K562 (cell line): ENCODE results near the gene RABGAP1L. TPM values are rescaled to one million over a fixed set of nuclear protein-coding genes. Genes with fewer than 3 reads are reported as not detected.
A peak's percentile ranks its signal among the peaks of the same experiment; 100 is the strongest.

Source experiments
- ATAC-seq: fragments of 200-7000 bp; cut with Tn5 transposase; 3 replicates; pipeline ENCODE4 v1.9.1; 2020; ENCODE audit warnings: moderate library complexity
- BruUV-seq: library from RNA; stranded (reverse); fragments of 400-500 nt; replicated peaks from 2 replicates; lab custom pipeline; 2021; lab: Mats Ljungman, UMichigan
- CTCF ChIA-PET: fragments of 300-600 bp; formaldehyde crosslinking; extraction: SDS; loops from one replicate; lab custom pipeline; 2021; ENCODE audit warnings: low intra/inter-chr PET ratio; lab: Yijun Ruan, JAX
- POLR2A ChIA-PET: fragments of 300-600, 350-650 bp; sonication (Branson Sonifier 250); formaldehyde crosslinking; extraction: SDS; loops from one replicate; lab custom pipeline; 2021; ENCODE audit warnings: antibody characterized with exemption, inconsistent platforms; lab: Yijun Ruan, JAX
- DNase-seq, 4 experiments: peaks; one replicate each; pipeline versions ENCODE4 v3.0.0 to v3.0.0-alpha.2; 2011 to 2018; ENCODE audit warnings: low spot score in 3 of 4, mixed read lengths in 3 of 4; ENCODE audit errors: extremely low read depth in 1 of 4
- FAIRE-seq: peaks from 2 replicates; lab custom pipeline; 2011; peaks lifted over from hg19 to GRCh38; lab: Jason Lieb, UNC
- H2AFZ ChIP-seq: 2 replicates; pipeline ENCODE4 v1.6.0; 2011; ENCODE audit warnings: low read depth, low read length, control low read depth, inconsistent platforms
- H3K27ac ChIP-seq: fragments of 200-600 bp; 3 replicates; pipeline ENCODE4 v1.8.0; 2011; ENCODE audit warnings: low read depth, mild to moderate bottlenecking, control low read depth, inconsistent platforms, low read length, moderate library complexity, mixed read lengths; ENCODE audit errors: extremely low read depth
- H3K27me3 ChIP-seq, 2 experiments: fragments of 300-600 bp in 1 of 2; 2 replicates in 1 of 2; 3 replicates in 1 of 2; pipeline versions ENCODE4 v1.6.0 to v1.8.0; 2011; ENCODE audit warnings: inconsistent platforms in 2 of 2, low read length in 2 of 2, mild to moderate bottlenecking in 1 of 2, mixed read lengths in 1 of 2, moderate library complexity in 1 of 2; ENCODE audit not compliant: control insufficient read depth in 2 of 2, insufficient read depth in 2 of 2
- H3K36me3 ChIP-seq: fragments of 300-600 bp; 3 replicates; pipeline ENCODE4 v1.8.0; 2011; ENCODE audit warnings: mild to moderate bottlenecking, low read length, inconsistent platforms; ENCODE audit not compliant: control insufficient read depth, insufficient read depth
- H3K4me1 ChIP-seq, 2 experiments: fragments of 200-600 bp in 1 of 2; replicated peaks in 1 of 2; 2 replicates in 1 of 2; 3 replicates in 1 of 2; pipeline versions ENCODE4 v1.5.1 to v1.8.0; 2011; ENCODE audit warnings: inconsistent platforms in 2 of 2, low read length in 2 of 2, mild to moderate bottlenecking in 1 of 2, mixed read lengths in 1 of 2, moderate library complexity in 1 of 2; ENCODE audit not compliant: control insufficient read depth in 2 of 2, insufficient read depth in 2 of 2
- H3K4me2 ChIP-seq: 2 replicates; pipeline ENCODE4 v1.6.1; 2011; ENCODE audit warnings: low read length, control low read depth, inconsistent platforms, mixed read lengths; ENCODE audit not compliant: insufficient read depth
- H3K4me3 ChIP-seq: fragments of 200-600 bp; sonication (generic), shearing (Covaris generic); 2 replicates; pipeline ENCODE4 v1.5.1; 2016; ENCODE audit warnings: control low read depth, inconsistent platforms
- H3K79me2 ChIP-seq: fragments of 200-600 bp; 3 replicates; pipeline ENCODE4 v1.8.0; 2011; ENCODE audit warnings: low read length, inconsistent platforms; ENCODE audit not compliant: control insufficient read depth, insufficient read depth
- H3K9ac ChIP-seq, 2 experiments: 2 replicates each; pipeline versions ENCODE4 v1.6.0 to v1.6.1; 2011; ENCODE audit warnings: low read depth in 2 of 2, low read length in 2 of 2, control low read depth in 1 of 2, inconsistent platforms in 1 of 2, mild to moderate bottlenecking in 1 of 2, mixed read lengths in 1 of 2; ENCODE audit not compliant: insufficient read depth in 1 of 2
- H3K9me1 ChIP-seq: one replicate; pipeline ENCODE4 v1.6.0; 2011; ENCODE audit warnings: inconsistent platforms, mild to moderate bottlenecking, low read length, moderate library complexity; ENCODE audit not compliant: control insufficient read depth, insufficient read depth
- H3K9me3 ChIP-seq: replicated peaks from 2 replicates; pipeline ENCODE4 v1.5.1; 2011; ENCODE audit warnings: low read depth, low read length, inconsistent platforms; ENCODE audit not compliant: control insufficient read depth, insufficient read depth
- H4K20me1 ChIP-seq: replicated peaks from 2 replicates; pipeline ENCODE4 v1.6.1; 2011; ENCODE audit warnings: low read length, inconsistent platforms, mixed read lengths; ENCODE audit not compliant: control insufficient read depth, insufficient read depth
- CEBPB ChIP-seq: fragments of 450-650 bp; IDR thresholded peaks from 2 replicates; pipeline ENCODE4 v1.6.1; 2016; ENCODE audit warnings: missing genetic modification characterization, missing compliant biosample characterization
- ELF1 ChIP-seq: fragments of 200-800 bp; sonication (Bioruptor generic); IDR thresholded peaks from 2 replicates; pipeline ENCODE4 v1.6.1; 2016; ENCODE audit warnings: missing genetic modification characterization, missing compliant biosample characterization
- EP400 ChIP-seq: fragments of 450-650 bp; IDR thresholded peaks from 2 replicates; pipeline ENCODE4 v1.6.1; 2017; ENCODE audit warnings: antibody characterized with exemption, mild to moderate bottlenecking, moderate library complexity
- ILK ChIP-seq: fragments of 450-650 bp; IDR thresholded peaks from 2 replicates; pipeline ENCODE4 v1.6.1; 2016; ENCODE audit warnings: missing genetic modification characterization, low read depth, mild to moderate bottlenecking, missing compliant biosample characterization, moderate library complexity, borderline replicate concordance
- JUN ChIP-seq, 2 experiments: sonication (generic) in 1 of 2; formaldehyde crosslinking in 1 of 2; IDR thresholded peaks; 2 replicates each; pipeline versions ENCODE4 v1.6.1 to v1.8.0; 2012 to 2022; ENCODE audit warnings: borderline replicate concordance in 2 of 2, mild to moderate bottlenecking in 2 of 2, improper control_type of control experiment in 1 of 2, low read depth in 1 of 2, low read length in 1 of 2, missing genetic modification reagents in 1 of 2
- NFE2L1 ChIP-seq: fragments of 450-650 bp; IDR thresholded peaks from 2 replicates; pipeline ENCODE4 v1.6.1; 2016; ENCODE audit warnings: missing genetic modification characterization, low read depth, mild to moderate bottlenecking, missing compliant biosample characterization, moderate library complexity, borderline replicate concordance
- XRCC5 ChIP-seq: fragments of 200-400 bp; formaldehyde crosslinking; IDR thresholded peaks from 2 replicates; pipeline ENCODE4 v1.6.1; 2017; ENCODE audit warnings: low read depth, mild to moderate bottlenecking, low read length
- ZC3H8 ChIP-seq: fragments of 450-650 bp; IDR thresholded peaks from 2 replicates; pipeline ENCODE4 v1.6.1; 2017
- ZKSCAN8 ChIP-seq: fragments of 200-800 bp; sonication (Bioruptor generic); IDR thresholded peaks from 2 replicates; pipeline ENCODE4 v1.6.1; 2016; ENCODE audit warnings: missing genetic modification characterization, missing compliant biosample characterization
- WGBS: fragments of 100-300 bp; shearing (Covaris generic); methylation state at CpG from one replicate; pipeline ENCODE4 v1.1.6; 2016; ENCODE audit warnings: low coverage, mixed read lengths; ENCODE audit not compliant: insufficient coverage; ENCODE audit errors: missing lambda C conversion rate; 5-methylcytosine and 5-hydroxymethylcytosine counted together
- in situ Hi-C: fragments of 300-500 bp; cut with MboI; formaldehyde crosslinking; loops from 4 replicates; pipeline ENCODE4 v1.15.0; 2018; ENCODE audit warnings: inconsistent platforms, mixed read lengths
- intact Hi-C: fragments of 100-400 bp; cut with micrococcal nuclease; formaldehyde crosslinking; loops from 2 replicates; pipeline ENCODE4 v1.14.2; 2022
- polyA plus RNA-seq, 8 experiments: library from polyadenylated mRNA; depleted of rRNA in 4 of 8; stranded (reverse) in 5 of 8; unstranded in 3 of 8; fragments of >200 nt; fragmentation: Nextera tagmentation in 2 of 8; fragmentation: Illumina TruSeq in 1 of 8; extraction: Ambion mirVana in 2 of 8; extraction: Trizol in 1 of 8; gene quantifications; 2 replicates each; pipeline versions ENCODE4 v1.2.1 to v1.2.3, GENCODE V29; 2011 to 2014; ENCODE audit warnings: inconsistent platforms in 1 of 8, missing spikeins in 1 of 8
- total RNA-seq, 7 experiments: library from RNA; depleted of rRNA in 6 of 7; stranded (reverse); fragments of >200 nt in 6 of 7; fragmentation: Illumina TruSeq in 2 of 7; extraction: Trizol in 2 of 7; gene quantifications; 2 replicates each; pipeline versions ENCODE4 v1.2.1 to v1.2.3, GENCODE V29; 2011 to 2021; ENCODE audit warnings: low replicate concordance in 1 of 7
- TF ChIP-seq, protein P1 (sequence below): sonication (generic); formaldehyde crosslinking; IDR thresholded peaks from 2 replicates; pipeline ENCODE4 v1.8.1; 2022; ENCODE audit warnings: missing genetic modification reagents

The RABGAP1L gene
- total and polyA plus RNA-seq, 9 of the 15 experiments (the other 6 are each of a cell fraction or from before 2014, with no cell fraction given), result 16.5 to 44.9 (median 26.7) TPM

GRCh38 chr1:174116042-174116441 is 43.3 kb upstream of the RABGAP1L start:
- in situ Hi-C loops, result no loop called here
- no peak for DNase-seq
- ChIA-PET POLR2A (interaction anchor here (1.9 kb wide), 1 partner anchor 14 kb away, joined by 4 read pairs; no protein-coding TSS in a partner anchor), CTCF (no interaction called here)
- ATAC-seq, result no peak
- Histone ChIP-seq H3K79me2 (no peaks in the 10 kb centered on the region), H3K9me1 (no peaks in the 10 kb centered on the region), H3K4me3 (no peak overlapping the region), H3K9me3 (no peaks in the 10 kb centered on the region), H3K27ac (no peak overlapping the region), H3K4me2 (no peak overlapping the region), H3K27me3 (peaks cover 0 to 4% of the 10 kb centered on the region in 2 experiments; a peak in 1 of 5 replicates), H3K9ac (no peak overlapping the region), H3K36me3 (no peaks in the 10 kb centered on the region), H2AFZ (no peak overlapping the region), H4K20me1 (no peaks in the 10 kb centered on the region), H3K4me1 (no peaks in the 10 kb centered on the region)
- 0% methylated on average over 1 of the region's 1 CpG for WGBS
- TF ChIP-seq CEBPB (peak; percentile 52), ILK (tag) (no peak)
- no TSS peak for BruUV-seq
- intact Hi-C loops, result no loop called here
- FAIRE-seq, result no peak

DNA sequence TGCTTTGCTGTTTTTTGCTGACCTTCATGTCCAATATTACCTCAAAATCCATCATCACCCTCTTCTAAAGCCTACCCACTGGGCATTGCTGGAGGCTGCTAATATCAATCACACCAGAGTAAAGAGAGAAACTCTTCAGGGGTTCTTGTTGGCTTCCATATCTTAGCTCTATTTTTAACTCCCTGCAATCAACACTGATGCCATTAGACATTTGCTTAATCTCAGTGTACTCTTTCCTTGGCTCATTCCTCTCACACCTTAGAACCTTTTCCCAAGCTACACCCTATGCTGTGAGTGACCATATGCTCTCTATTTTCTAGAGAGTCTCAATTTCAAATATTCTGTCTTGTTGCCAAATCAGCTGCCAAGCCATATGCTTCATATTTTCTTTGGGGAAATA is 40.6 kb upstream of the RABGAP1L start:
- ATAC-seq (no peak), FAIRE-seq (no peak), DNase-seq (no peak)
- intact Hi-C loops, result no loop called here
- Histone ChIP-seq H3K27ac (no peak overlapping the region), H3K9me1 (no peaks in the 10 kb centered on the region), H4K20me1 (no peaks in the 10 kb centered on the region), H3K9me3 (no peaks in the 10 kb centered on the region), H2AFZ (no peak overlapping the region), H3K4me2 (no peak overlapping the region), H3K27me3 (no peaks in the 10 kb centered on the region; a peak in 1 of 5 replicates), H3K4me3 (no peak overlapping the region), H3K4me1 (no peaks in the 10 kb centered on the region), H3K9ac (no peak overlapping the region), H3K36me3 (no peaks in the 10 kb centered on the region), H3K79me2 (no peaks in the 10 kb centered on the region)
- TF ChIP-seq ZC3H8, result no peak
- TF ChIP-seq JUN (IDR thresholded peaks at IDR 0.05; ENCODE audit: borderline replicate concordance, low read depth, low read length), result no peak
- no peak for TF ChIP-seq JUN (CRISPR knock-in tag; IDR thresholded peaks at IDR 0.05; ENCODE audit: borderline replicate concordance)
- no peak for TF ChIP-seq EP400
- TF ChIP-seq ZKSCAN8 (CRISPR knock-in tag), result no peak
- no peak for TF ChIP-seq XRCC5
- TF ChIP-seq NFE2L1 (tag), result no peak
- TF ChIP-seq, protein P1, sequence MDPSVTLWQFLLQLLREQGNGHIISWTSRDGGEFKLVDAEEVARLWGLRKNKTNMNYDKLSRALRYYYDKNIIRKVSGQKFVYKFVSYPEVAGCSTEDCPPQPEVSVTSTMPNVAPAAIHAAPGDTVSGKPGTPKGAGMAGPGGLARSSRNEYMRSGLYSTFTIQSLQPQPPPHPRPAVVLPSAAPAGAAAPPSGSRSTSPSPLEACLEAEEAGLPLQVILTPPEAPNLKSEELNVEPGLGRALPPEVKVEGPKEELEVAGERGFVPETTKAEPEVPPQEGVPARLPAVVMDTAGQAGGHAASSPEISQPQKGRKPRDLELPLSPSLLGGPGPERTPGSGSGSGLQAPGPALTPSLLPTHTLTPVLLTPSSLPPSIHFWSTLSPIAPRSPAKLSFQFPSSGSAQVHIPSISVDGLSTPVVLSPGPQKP (CRISPR knock-in tag), result no peak
- no peak for TF ChIP-seq ELF1 (tag)
- ChIA-PET CTCF (no interaction called here), POLR2A (interaction anchor here (1.0 to 1.3 kb wide), 2 partner anchors 10 to 14 kb away, joined by 3 to 4 read pairs; no protein-coding TSS in a partner anchor)
- BruUV-seq, result no TSS peak
- in situ Hi-C loops, result no loop called here
